Measurements from ENCODE around the gene LSP1. TPM values are rescaled to one million over a fixed set of nuclear protein-coding genes. Genes with fewer than 3 reads are reported as not detected.

Gene LSP1
- total RNA-seq, 1 donor from 2014 or later = 301 TPM

DNA sequence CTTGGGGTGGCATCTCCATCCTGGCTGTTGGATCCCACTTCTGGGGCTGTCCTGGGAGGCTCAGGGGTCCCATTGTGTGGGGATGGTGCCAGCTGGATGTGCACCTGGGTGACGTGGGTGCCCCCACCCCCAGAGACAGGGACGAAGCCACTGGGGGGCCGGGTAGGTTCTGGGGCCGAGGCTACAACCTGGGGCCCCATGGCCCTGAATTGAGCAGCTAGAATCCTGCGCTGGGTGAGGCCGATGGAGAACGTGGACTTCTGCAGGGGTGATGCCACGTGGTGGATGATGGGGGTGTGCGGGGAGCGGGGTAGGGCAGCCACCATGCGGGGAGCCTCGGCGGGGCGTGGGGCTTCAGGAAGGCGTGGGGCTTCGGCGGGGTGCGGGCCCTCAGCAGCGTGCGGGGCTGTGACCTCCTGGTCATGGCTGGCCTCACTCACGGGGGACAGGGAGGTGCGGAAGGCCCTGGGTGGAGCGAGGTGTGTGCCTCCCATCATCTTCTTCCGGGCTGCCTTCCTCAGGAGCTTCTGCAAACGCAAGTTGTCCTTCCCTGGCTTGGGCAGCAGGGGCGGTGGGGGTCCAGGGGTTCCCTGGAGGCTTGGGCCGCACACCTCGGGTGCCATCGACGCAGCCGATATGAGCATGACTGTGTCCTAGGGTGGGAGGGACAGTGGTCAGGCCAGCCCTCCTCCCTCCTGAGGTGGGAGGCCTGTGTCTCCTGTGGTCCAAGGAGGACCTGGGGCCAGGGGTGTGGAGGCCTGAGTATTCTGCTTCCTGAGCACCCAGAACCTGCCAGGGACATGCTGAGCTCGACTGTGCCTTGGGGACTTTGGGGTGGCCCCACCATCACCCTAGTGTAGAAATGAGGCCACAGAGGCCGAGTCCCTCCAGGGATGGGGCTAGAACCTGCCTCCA lies 37.3 kb downstream of the LSP1 start:
- CTCF ChIA-PET = interaction anchor here (1.4 to 1.5 kb wide), 2 partner anchors 8 to 57 kb away, joined by 4 to 6 read pairs; no protein-coding TSS in a partner anchor
- Mint-ChIP-seq H3K27me3 (no peaks in the 10 kb centered on the region), H3K27ac (no peak overlapping the region), H3K9me3 (no peaks in the 10 kb centered on the region), H3K4me1 (peaks cover 29% of the 10 kb centered on the region), H3K36me3 (ENCODE audit: low read depth) (peaks cover 10% of the 10 kb centered on the region), H3K4me3 (no peak overlapping the region)
- intact Hi-C loops (cut with micrococcal nuclease) = no loop called here
- DNase-seq (no peak), ATAC-seq (ENCODE audit: low read depth) (no peak)
- TF ChIP-seq, protein P1, sequence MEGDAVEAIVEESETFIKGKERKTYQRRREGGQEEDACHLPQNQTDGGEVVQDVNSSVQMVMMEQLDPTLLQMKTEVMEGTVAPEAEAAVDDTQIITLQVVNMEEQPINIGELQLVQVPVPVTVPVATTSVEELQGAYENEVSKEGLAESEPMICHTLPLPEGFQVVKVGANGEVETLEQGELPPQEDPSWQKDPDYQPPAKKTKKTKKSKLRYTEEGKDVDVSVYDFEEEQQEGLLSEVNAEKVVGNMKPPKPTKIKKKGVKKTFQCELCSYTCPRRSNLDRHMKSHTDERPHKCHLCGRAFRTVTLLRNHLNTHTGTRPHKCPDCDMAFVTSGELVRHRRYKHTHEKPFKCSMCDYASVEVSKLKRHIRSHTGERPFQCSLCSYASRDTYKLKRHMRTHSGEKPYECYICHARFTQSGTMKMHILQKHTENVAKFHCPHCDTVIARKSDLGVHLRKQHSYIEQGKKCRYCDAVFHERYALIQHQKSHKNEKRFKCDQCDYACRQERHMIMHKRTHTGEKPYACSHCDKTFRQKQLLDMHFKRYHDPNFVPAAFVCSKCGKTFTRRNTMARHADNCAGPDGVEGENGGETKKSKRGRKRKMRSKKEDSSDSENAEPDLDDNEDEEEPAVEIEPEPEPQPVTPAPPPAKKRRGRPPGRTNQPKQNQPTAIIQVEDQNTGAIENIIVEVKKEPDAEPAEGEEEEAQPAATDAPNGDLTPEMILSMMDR (IDR thresholded peaks at IDR 0.05) = no peak
- POLR2A ChIA-PET = interaction anchor here (1.3 to 3.0 kb wide), 5 partner anchors 8 to 50 kb away, joined by 3 to 13 read pairs (median 8); partner anchors contain the start of gene LSP1

DNA sequence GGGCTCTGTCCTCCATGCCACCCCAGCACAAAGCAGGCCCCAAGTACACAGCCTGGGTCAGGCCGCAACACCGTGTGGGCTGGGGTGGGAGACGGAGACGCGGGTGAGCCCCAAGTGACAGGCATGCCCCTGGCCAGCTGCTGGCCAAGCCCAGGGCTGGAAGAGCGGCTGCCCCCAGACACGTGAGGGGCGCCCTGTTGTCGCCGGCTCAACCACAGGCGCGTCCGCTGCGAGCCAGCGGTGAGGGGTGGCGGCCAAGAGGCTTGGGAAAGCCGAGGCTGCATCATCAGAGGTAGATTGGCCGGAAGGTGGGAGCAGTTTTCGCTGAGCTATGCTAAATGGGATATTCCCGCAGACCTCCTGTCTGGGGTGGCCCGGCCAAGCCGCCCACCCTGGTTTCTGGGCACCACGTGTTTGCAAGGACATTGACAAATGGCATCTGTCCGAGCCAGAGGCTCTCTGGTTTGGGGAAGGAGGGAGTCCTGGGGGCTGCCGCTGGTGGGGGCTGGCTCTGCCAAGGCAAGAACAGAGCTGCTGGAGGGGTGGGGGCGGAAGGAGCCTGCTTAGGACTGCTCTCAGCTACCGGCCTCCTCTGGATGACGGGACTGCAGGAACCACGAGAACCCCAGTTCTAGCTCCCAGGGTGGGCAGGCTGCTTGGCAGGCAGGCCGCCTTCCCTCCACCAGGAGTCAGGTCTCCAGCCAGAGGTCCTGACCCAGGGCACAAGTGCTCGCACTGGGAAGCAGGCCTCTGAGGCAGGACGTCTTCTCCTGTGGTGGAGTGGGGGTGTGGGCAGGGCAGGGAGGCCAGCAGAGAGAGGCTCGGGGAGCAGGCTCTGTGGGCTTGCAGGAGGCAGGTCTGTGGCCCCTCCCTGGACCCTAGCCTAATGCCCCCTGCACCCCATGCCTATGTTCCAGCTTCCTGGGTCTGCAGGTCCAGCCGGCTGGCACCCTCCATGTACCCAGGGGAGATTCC lies 38.3 kb downstream of the LSP1 start:
- TF ChIP-seq, protein P1 (IDR thresholded peaks at IDR 0.05) = no peak
- Mint-ChIP-seq H3K27me3 (no peaks in the 10 kb centered on the region), H3K4me3 (no peak overlapping the region), H3K27ac (no peak overlapping the region), H3K4me1 (peaks cover 29% of the 10 kb centered on the region), H3K9me3 (no peaks in the 10 kb centered on the region), H3K36me3 (ENCODE audit: low read depth) (peaks cover 10% of the 10 kb centered on the region)
- CTCF ChIA-PET = interaction anchor here (0.7 to 1.5 kb wide), 4 partner anchors 9 to 58 kb away, joined by 3 to 6 read pairs (median 4); no protein-coding TSS in a partner anchor
- DNase-seq (no peak), ATAC-seq (ENCODE audit: low read depth) (no peak)
- POLR2A ChIA-PET = interaction anchor here (0.7 to 3.0 kb wide), 6 partner anchors 9 to 51 kb away, joined by 3 to 13 read pairs (median 8); partner anchors contain the start of gene LSP1
- intact Hi-C loops (cut with micrococcal nuclease) = no loop called here

DNA sequence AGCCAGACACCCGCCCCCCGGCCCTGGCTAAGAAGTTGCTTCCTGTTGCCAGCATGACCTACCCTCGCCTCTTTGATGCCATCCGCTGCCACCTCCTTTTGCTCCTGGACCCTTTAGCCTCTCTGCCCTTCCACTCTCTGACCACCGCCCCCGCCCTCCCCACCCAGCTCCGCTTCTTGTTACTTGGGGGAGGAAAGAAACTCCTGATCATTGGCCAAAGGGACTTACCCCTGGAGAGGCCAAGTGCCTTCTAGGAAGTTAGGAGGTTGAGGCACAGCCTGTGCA lies 38.9 kb downstream of the LSP1 start, which contains the start of gene PRR33:
Gene PRR33, minus strand, starts transcription at position 65 of the 285 bp plus-strand sequence. CDS start 1,311 bp downstream, outside the sequence.
- CTCF ChIA-PET = interaction anchor here (0.7 to 1.5 kb wide), 4 partner anchors 10 to 59 kb away, joined by 3 to 6 read pairs (median 4); no protein-coding TSS in a partner anchor
- POLR2A ChIA-PET = interaction anchor here (0.7 to 3.0 kb wide), 4 partner anchors 9 to 41 kb away, joined by 7 to 13 read pairs (median 10); no protein-coding TSS in a partner anchor
- H3K36me3 Mint-ChIP-seq (ENCODE audit: low read depth) = peaks cover 10% of the 10 kb centered on the region

DNA sequence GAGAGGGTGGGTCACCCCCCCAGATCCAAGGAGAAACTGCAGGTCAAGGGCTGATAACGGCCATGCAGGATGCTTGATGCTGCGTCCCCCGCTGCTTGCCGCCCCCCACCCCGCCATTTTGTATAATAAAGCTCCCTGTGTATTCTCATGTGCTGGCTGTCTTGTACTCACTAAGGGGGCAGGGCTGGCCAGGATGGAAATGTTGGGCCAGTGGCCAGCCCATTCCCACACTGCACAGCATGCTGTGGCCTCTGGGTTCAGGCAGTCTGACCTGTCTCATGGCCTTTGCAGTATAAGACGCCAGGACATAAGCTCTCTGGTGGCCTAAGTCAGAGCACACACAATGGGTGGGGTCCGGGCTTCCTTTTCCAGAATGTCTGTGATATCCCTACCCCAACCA lies 39.2 kb downstream of the LSP1 start:
- Mint-ChIP-seq H3K36me3 (ENCODE audit: low read depth) (peaks cover 10% of the 10 kb centered on the region), H3K9me3 (no peaks in the 10 kb centered on the region), H3K4me3 (no peak overlapping the region), H3K27ac (no peak overlapping the region), H3K27me3 (peaks cover 2% of the 10 kb centered on the region), H3K4me1 (peaks cover 37% of the 10 kb centered on the region)
- TF ChIP-seq, protein P1 (IDR thresholded peaks at IDR 0.05) = no peak
- POLR2A ChIA-PET = interaction anchor here (0.6 to 3.0 kb wide), 4 partner anchors 10 to 28 kb away, joined by 3 to 8 read pairs (median 6); no protein-coding TSS in a partner anchor
- intact Hi-C loops (cut with micrococcal nuclease) = no loop called here
- CTCF ChIA-PET = interaction anchor here (1.0 to 1.5 kb wide), 2 partner anchors 10 to 26 kb away, joined by 3 to 6 read pairs; no protein-coding TSS in a partner anchor
- ATAC-seq (ENCODE audit: low read depth) (no peak), DNase-seq (no peak)

More for the DNA sequence above, 38.9 kb downstream of the LSP1 start, which contains the start of gene PRR33:
- intact Hi-C loops (cut with micrococcal nuclease) = no loop called here
- no peak within 1 kb of the TSS for H3K27ac Mint-ChIP-seq
- no peak within 1 kb of the TSS for H3K4me3 Mint-ChIP-seq
- H3K9me3 Mint-ChIP-seq = no peaks in the 10 kb centered on the region
- ATAC-seq (ENCODE audit: low read depth) (no peak), DNase-seq (no peak)
- TF ChIP-seq, protein P1 (IDR thresholded peaks at IDR 0.05) = no peak
- H3K4me1 Mint-ChIP-seq = peaks cover 34% of the 10 kb centered on the region
- peaks cover 2% of the 10 kb centered on the region for H3K27me3 Mint-ChIP-seq

All from activated B cell treated with CpG ODN at 0.5 μM for 24 hours (primary cell).